HepG2 (cell line): Measurements from ENCODE around the gene DLL4. TPM values are rescaled to one million over a fixed set of nuclear protein-coding genes. Genes with fewer than 3 reads are reported as not detected.

Experiments
- AHR ChIP-seq: IDR thresholded peaks from 2 replicates; pipeline ENCODE4 v1.6.1; 2018; ENCODE audit warnings: missing genetic modification reagents, missing compliant biosample characterization
- ARID2 ChIP-seq: sonication (generic); formaldehyde crosslinking; IDR thresholded peaks from 2 replicates; pipeline ENCODE4 v1.8.1; 2022; ENCODE audit warnings: mild to moderate bottlenecking, missing genetic modification reagents, borderline replicate concordance
- HDAC1 ChIP-seq: sonication (generic); formaldehyde crosslinking; IDR thresholded peaks from 2 replicates; pipeline ENCODE4 v1.5.1; 2020; ENCODE audit warnings: mild to moderate bottlenecking, missing genetic modification reagents
- KDM5A ChIP-seq: fragments of 200-600 bp; sonication (generic); IDR thresholded peaks from 2 replicates; pipeline ENCODE4 v1.7.0; 2018; ENCODE audit warnings: antibody characterized with exemption, mild to moderate bottlenecking, low read length, borderline replicate concordance
- KLF12 ChIP-seq: sonication (generic); formaldehyde crosslinking; IDR thresholded peaks from 2 replicates; pipeline ENCODE4 v1.4.0; 2020; ENCODE audit warnings: missing genetic modification reagents, borderline replicate concordance
- KMT2B ChIP-seq: IDR thresholded peaks from 2 replicates; pipeline ENCODE4 v1.6.1; 2016; ENCODE audit warnings: missing genetic modification reagents, missing compliant biosample characterization
- MTF1 ChIP-seq: sonication (generic); formaldehyde crosslinking; IDR thresholded peaks from 2 replicates; pipeline ENCODE4 v1.5.0; 2020; ENCODE audit warnings: missing genetic modification reagents
- NFE2 ChIP-seq: sonication (generic); formaldehyde crosslinking; IDR thresholded peaks from 2 replicates; pipeline ENCODE4 v1.4.0; 2020; ENCODE audit warnings: missing genetic modification reagents
- PHF21A ChIP-seq: sonication (generic); formaldehyde crosslinking; IDR thresholded peaks from 2 replicates; pipeline ENCODE4 v1.5.0; 2020; ENCODE audit warnings: mild to moderate bottlenecking, missing genetic modification reagents
- ZFAT ChIP-seq: sonication (generic); formaldehyde crosslinking; conservative IDR thresholded peaks from 2 replicates; pipeline ENCODE4 v1.8.1; 2023; ENCODE audit warnings: missing genetic modification reagents, inconsistent platforms
- ZNF3 ChIP-seq: IDR thresholded peaks from 2 replicates; pipeline ENCODE4 v1.7.0; 2017; ENCODE audit warnings: inconsistent platforms
- ZNF33A ChIP-seq: sonication (generic); formaldehyde crosslinking; IDR thresholded peaks from 2 replicates; pipeline ENCODE4 v1.5.1; 2020; ENCODE audit warnings: missing genetic modification reagents, mild to moderate bottlenecking, moderate library complexity, borderline replicate concordance
- ZNF354B ChIP-seq: sonication (generic); formaldehyde crosslinking; IDR thresholded peaks from 2 replicates; pipeline ENCODE4 v1.8.0; 2022; ENCODE audit warnings: mild to moderate bottlenecking, missing genetic modification reagents
- ZNF468 ChIP-seq: sonication (generic); formaldehyde crosslinking; IDR thresholded peaks from 2 replicates; pipeline ENCODE4 v1.8.0; 2022; ENCODE audit warnings: mild to moderate bottlenecking, moderate library complexity, missing genetic modification reagents
- ZNF496 ChIP-seq: sonication (generic); formaldehyde crosslinking; IDR thresholded peaks from 2 replicates; pipeline ENCODE4 v1.8.1; 2023; ENCODE audit warnings: mild to moderate bottlenecking, moderate library complexity, missing genetic modification reagents; ENCODE audit not compliant: insufficient replicate concordance
- ZNF543 ChIP-seq: sonication (generic); formaldehyde crosslinking; IDR thresholded peaks from 2 replicates; pipeline ENCODE4 v1.4.0; 2020; ENCODE audit warnings: mild to moderate bottlenecking, missing genetic modification reagents
- ZNF607 ChIP-seq: sonication (generic); formaldehyde crosslinking; IDR thresholded peaks from 2 replicates; pipeline ENCODE4 v1.5.1; 2020; ENCODE audit warnings: missing genetic modification reagents, mild to moderate bottlenecking, borderline replicate concordance
- ZNF614 ChIP-seq: IDR thresholded peaks from 2 replicates; pipeline ENCODE4 v1.6.1; 2018; ENCODE audit warnings: missing biosample characterization, missing genetic modification reagents, inconsistent platforms, borderline replicate concordance
- ZNF768 ChIP-seq: sonication (generic); formaldehyde crosslinking; IDR thresholded peaks from 2 replicates; pipeline ENCODE4 v1.4.0; 2020; ENCODE audit warnings: missing genetic modification reagents
- polyA plus RNA-seq, 8 experiments: library from polyadenylated mRNA; depleted of rRNA in 3 of 8; stranded (reverse) in 7 of 8; unstranded in 1 of 8; fragments of >200 nt; fragmentation: Illumina TruSeq in 4 of 8; extraction: Trizol in 4 of 8; gene quantifications; 2 replicates each; pipeline versions ENCODE4 v1.2.1 to v1.2.3, GENCODE V29; 2011 to 2016; ENCODE audit warnings: low read depth in 4 of 8, missing spikeins in 1 of 8, mixed read lengths in 1 of 8; ENCODE audit not compliant: insufficient read depth in 1 of 8
- total RNA-seq, 5 experiments: library from RNA; depleted of rRNA; stranded (reverse); fragments of >200 nt; fragmentation: Illumina TruSeq; extraction: Trizol; gene quantifications; 2 replicates each; pipeline ENCODE4 v1.2.3, GENCODE V29; 2016; ENCODE audit warnings: low read depth in 1 of 5
- TF ChIP-seq, protein P1 (sequence below): IDR thresholded peaks from 2 replicates; pipeline ENCODE4 v1.6.1; 2018; ENCODE audit warnings: missing genetic modification reagents
- TF ChIP-seq, protein P2 (sequence below): sonication (generic); formaldehyde crosslinking; IDR thresholded peaks from 2 replicates; pipeline ENCODE4 v1.4.0; 2020; ENCODE audit warnings: missing genetic modification reagents
- TF ChIP-seq, protein P3 (sequence below): sonication (generic); formaldehyde crosslinking; IDR thresholded peaks from 2 replicates; pipeline ENCODE4 v1.4.0; 2020; ENCODE audit warnings: missing genetic modification reagents, borderline replicate concordance
- TF ChIP-seq, protein P4 (sequence below): sonication (generic); formaldehyde crosslinking; IDR thresholded peaks from 2 replicates; pipeline ENCODE4 v1.5.1; 2020; ENCODE audit warnings: mild to moderate bottlenecking, missing genetic modification reagents, moderate library complexity
- TF ChIP-seq, protein P5 (sequence below): sonication (generic); formaldehyde crosslinking; IDR thresholded peaks from 2 replicates; pipeline ENCODE4 v1.4.0; 2020; ENCODE audit warnings: missing genetic modification reagents, mild to moderate bottlenecking, borderline replicate concordance

DLL4 gene
- total and polyA plus RNA-seq, 2 of the 13 experiments (the other 11 are each of a cell fraction or from before 2014, with no cell fraction given), result 0.20 to 0.25 TPM

DNA sequence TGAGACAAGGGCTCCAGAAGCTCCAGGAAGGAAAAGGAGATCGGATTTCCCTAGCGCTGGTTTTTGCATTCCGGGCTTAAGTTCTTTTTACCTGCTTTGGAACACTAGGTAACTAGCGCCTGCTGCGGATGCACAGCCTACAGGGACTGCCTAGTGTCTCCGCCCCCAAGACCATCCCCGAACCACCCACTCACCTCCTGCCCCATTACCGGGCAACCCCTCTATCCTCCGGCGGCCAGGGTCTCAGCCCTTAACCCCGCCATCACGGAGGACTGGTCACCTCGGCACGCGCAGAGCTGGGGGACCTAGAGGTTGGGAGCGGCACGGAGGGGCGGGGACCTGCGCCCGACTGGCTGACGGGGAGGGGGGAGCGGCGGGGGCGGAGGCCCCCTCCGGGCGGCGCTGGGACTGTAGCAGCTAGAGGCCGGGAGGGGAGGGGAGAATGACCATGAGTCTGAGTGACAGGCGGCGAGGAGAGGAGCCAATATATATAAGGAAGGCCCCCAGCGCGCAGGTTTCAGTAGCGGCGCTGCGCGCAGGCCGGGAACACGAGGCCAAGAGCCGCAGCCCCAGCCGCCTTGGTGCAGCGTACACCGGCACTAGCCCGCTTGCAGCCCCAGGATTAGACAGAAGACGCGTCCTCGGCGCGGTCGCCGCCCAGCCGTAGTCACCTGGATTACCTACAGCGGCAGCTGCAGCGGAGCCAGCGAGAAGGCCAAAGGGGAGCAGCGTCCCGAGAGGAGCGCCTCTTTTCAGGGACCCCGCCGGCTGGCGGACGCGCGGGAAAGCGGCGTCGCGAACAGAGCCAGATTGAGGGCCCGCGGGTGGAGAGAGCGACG is at the start of gene DLL4 (continued):
- no peak for TF ChIP-seq KDM5A
- TF ChIP-seq, protein P1, sequence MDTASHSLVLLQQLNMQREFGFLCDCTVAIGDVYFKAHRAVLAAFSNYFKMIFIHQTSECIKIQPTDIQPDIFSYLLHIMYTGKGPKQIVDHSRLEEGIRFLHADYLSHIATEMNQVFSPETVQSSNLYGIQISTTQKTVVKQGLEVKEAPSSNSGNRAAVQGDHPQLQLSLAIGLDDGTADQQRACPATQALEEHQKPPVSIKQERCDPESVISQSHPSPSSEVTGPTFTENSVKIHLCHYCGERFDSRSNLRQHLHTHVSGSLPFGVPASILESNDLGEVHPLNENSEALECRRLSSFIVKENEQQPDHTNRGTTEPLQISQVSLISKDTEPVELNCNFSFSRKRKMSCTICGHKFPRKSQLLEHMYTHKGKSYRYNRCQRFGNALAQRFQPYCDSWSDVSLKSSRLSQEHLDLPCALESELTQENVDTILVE (CRISPR knock-in tag), result no peak
- no peak for TF ChIP-seq ZNF354B (CRISPR knock-in tag)
- no peak; the same call in 1 of the 2 replicates for TF ChIP-seq ZNF607
- TF ChIP-seq, protein P2, sequence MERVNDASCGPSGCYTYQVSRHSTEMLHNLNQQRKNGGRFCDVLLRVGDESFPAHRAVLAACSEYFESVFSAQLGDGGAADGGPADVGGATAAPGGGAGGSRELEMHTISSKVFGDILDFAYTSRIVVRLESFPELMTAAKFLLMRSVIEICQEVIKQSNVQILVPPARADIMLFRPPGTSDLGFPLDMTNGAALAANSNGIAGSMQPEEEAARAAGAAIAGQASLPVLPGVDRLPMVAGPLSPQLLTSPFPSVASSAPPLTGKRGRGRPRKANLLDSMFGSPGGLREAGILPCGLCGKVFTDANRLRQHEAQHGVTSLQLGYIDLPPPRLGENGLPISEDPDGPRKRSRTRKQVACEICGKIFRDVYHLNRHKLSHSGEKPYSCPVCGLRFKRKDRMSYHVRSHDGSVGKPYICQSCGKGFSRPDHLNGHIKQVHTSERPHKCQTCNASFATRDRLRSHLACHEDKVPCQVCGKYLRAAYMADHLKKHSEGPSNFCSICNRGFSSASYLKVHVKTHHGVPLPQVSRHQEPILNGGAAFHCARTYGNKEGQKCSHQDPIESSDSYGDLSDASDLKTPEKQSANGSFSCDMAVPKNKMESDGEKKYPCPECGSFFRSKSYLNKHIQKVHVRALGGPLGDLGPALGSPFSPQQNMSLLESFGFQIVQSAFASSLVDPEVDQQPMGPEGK (CRISPR knock-in tag), result peak; percentile 76
- no peak for TF ChIP-seq MTF1 (CRISPR knock-in tag)
- TF ChIP-seq HDAC1 (CRISPR knock-in tag), result no peak
- no peak for TF ChIP-seq NFE2 (CRISPR knock-in tag)
- TF ChIP-seq, protein P3, sequence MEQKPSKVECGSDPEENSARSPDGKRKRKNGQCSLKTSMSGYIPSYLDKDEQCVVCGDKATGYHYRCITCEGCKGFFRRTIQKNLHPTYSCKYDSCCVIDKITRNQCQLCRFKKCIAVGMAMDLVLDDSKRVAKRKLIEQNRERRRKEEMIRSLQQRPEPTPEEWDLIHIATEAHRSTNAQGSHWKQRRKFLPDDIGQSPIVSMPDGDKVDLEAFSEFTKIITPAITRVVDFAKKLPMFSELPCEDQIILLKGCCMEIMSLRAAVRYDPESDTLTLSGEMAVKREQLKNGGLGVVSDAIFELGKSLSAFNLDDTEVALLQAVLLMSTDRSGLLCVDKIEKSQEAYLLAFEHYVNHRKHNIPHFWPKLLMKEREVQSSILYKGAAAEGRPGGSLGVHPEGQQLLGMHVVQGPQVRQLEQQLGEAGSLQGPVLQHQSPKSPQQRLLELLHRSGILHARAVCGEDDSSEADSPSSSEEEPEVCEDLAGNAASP (CRISPR knock-in tag), result no peak
- no peak for TF ChIP-seq ZNF614 (CRISPR knock-in tag)
- no peak for TF ChIP-seq ZFAT (CRISPR knock-in tag)
- no peak for TF ChIP-seq ARID2 (CRISPR knock-in tag)
- TF ChIP-seq ZNF3, result no peak
- TF ChIP-seq ZNF468 (CRISPR knock-in tag), result no peak
- TF ChIP-seq, protein P4, sequence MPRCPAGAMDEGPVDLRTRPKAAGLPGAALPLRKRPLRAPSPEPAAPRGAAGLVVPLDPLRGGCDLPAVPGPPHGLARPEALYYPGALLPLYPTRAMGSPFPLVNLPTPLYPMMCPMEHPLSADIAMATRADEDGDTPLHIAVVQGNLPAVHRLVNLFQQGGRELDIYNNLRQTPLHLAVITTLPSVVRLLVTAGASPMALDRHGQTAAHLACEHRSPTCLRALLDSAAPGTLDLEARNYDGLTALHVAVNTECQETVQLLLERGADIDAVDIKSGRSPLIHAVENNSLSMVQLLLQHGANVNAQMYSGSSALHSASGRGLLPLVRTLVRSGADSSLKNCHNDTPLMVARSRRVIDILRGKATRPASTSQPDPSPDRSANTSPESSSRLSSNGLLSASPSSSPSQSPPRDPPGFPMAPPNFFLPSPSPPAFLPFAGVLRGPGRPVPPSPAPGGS (CRISPR knock-in tag), result no peak
- no peak for TF ChIP-seq ZNF496
- TF ChIP-seq, protein P5, sequence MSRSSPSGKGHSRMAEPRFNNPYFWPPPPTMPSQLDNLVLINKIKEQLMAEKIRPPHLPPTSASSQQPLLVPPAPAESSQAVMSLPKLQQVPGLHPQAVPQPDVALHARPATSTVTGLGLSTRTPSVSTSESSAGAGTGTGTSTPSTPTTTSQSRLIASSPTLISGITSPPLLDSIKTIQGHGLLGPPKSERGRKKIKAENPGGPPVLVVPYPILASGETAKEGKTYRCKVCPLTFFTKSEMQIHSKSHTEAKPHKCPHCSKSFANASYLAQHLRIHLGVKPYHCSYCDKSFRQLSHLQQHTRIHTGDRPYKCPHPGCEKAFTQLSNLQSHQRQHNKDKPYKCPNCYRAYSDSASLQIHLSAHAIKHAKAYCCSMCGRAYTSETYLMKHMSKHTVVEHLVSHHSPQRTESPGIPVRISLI (CRISPR knock-in tag), result no peak
- TF ChIP-seq KLF12 (CRISPR knock-in tag), result no peak
- no peak for TF ChIP-seq ZNF33A (CRISPR knock-in tag)
- peak; percentile 14; the same call in 1 of the 2 replicates for TF ChIP-seq PHF21A (CRISPR knock-in tag)
- TF ChIP-seq ZNF543 (CRISPR knock-in tag), result no peak
- TF ChIP-seq KMT2B, result no peak
- TF ChIP-seq AHR (CRISPR knock-in tag), result 0 out of 2 replicates have a peak, but pooled peaks have one; percentile 4
- no peak for TF ChIP-seq ZNF768
